Measurements from ENCODE around the gene FARS2.
"Not testable (repeated sequence)": the region's sequence is repeated elsewhere in the genome, so short reads cannot be mapped to it uniquely, and the experiment has no call there.

FARS2 gene

DNA sequence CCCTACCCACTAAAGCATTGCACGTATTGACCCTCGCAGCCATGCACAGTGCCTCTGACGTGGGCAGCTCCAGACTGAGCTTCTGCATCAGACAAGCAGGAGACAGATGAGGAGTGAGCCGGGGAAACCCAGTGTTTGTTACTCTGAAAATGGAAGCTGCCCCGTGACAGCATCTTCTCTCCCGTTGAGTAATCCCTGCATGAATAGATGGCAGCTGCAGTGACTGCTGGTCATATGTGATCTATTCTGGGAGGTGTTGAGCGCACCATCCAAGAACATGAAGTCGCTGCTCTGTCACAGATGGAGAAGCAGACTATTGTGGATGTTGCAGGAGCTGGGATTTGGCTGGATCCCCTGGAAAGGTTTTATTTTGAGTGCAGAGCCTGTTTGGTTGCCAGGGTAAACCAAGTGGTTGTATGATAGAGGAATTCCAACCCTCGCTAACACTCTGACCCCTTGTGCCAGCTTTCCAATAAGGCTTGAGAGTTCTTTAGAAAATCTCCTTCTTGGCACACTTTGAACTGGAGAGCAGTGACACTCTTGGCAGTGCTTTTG is 503.2 kb downstream of the FARS2 start:
- DNase-seq (ENCODE audit: low spot score): no peak

DNA sequence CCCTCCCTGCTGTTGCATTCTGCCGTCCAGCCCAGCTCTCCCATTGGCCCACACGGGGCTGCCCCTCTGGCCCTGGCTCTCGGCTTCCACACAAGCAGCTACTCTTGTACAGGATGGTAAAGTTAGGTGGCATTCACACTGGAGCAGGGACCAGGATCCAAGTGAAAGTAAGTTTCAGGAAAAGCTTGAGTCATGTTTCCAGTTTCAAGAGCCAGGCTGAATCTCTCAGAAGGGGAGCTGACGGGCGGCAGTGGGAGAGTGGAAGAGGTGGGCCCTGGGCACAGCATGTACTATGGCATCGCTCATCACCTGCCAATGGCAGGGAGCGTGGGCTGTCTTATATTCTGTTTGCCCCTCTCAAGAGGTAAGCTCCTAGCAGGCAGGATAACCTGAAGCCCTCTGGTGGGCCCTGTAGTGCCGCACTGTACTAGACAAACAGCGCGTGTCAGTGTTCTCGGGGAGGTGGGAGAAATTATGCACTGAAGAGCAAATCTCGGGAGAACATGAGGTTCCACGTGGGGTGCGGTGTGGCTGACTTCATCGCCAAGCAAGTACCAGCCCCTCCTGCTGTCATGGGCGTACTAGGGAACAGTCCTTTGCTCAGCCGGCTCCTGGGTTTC is 503.9 kb downstream of the FARS2 start:
- no peak for DNase-seq (ENCODE audit: low spot score)

DNA sequence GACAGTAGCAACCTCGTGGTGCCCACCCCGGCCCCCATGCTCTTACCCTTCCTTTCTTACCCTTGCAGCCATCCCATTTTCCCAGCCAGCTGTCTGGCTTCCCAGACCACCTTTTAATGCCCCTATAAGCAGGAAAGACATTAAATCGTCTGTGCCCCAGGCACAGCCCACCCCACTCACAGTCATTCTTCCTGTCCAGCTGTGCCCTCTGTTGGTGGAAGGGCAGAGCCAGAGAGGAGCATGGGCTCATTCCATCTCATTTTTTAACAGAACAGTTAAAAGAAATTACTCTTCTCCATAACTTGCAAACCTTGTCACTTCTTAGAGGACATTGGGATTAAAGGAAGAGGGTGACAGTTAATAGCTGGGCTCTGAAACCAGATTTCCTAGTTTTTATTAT is 504.9 kb downstream of the FARS2 start:
- no peak for DNase-seq (ENCODE audit: low spot score)

- no peak for DNase-seq (ENCODE audit: low spot score)
Measured at GRCh38 chr6:5767471-5767870, 506.2 kb downstream of the FARS2 start.

DNA sequence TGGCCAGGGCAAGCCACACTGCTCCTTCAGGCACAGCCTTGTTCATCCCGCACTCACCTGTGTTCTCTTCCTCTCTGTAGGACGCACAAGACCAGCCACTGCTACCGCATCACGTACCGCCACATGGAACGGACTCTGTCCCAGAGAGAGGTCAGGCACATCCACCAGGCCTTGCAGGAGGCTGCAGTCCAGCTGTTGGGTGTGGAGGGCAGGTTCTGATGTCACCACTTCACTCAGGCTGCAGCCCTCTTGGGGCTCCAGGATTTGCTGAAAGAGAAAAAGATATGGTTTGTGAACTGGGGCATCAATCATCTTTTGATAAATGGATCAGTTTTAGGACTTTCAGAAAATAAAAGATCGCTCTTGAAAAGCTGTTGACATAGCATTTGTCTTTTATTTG is 509.9 kb downstream of the FARS2 start:
- DNase-seq (ENCODE audit: low spot score): no peak

DNA sequence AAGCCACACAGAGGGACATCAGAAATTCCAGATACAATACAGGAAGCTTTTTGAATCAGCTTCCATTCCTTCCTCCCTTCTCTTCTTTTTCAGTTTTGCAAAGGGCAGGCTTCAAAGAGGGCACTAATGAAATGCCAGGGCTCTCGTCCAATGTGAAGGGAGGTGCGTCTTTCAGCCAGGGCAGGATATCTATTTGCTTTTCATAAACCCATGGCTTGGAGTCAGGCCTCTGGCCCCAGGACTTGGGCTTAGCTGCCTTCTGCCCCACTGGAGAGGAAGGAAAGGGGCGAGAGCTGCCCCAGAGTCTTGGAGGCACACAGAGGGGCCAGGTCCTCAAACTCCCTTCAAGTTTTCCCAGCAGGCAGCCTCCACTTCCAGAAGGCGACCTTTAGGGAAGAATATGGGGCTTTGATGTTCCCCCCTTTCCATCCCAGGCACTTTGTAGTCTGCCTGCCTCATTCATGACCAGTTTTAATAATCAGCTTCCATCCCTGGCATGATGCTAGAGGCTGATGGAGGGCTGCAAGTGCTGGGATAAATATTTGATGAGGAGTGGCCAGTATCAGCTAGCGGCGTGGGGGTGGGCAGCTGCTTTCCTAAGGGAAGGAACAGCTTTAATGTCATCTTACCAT is 510.6 kb downstream of the FARS2 start:
- no peak for DNase-seq (ENCODE audit: low spot score)

- no peak for DNase-seq (ENCODE audit: low spot score)
Measured at GRCh38 chr6:5772408-5773120, 511.3 kb downstream of the FARS2 start.

GRCh38 chr6:5776104-5776503 is 514.8 kb downstream of the FARS2 start:
- DNase-seq (ENCODE audit: low spot score): no peak

DNA sequence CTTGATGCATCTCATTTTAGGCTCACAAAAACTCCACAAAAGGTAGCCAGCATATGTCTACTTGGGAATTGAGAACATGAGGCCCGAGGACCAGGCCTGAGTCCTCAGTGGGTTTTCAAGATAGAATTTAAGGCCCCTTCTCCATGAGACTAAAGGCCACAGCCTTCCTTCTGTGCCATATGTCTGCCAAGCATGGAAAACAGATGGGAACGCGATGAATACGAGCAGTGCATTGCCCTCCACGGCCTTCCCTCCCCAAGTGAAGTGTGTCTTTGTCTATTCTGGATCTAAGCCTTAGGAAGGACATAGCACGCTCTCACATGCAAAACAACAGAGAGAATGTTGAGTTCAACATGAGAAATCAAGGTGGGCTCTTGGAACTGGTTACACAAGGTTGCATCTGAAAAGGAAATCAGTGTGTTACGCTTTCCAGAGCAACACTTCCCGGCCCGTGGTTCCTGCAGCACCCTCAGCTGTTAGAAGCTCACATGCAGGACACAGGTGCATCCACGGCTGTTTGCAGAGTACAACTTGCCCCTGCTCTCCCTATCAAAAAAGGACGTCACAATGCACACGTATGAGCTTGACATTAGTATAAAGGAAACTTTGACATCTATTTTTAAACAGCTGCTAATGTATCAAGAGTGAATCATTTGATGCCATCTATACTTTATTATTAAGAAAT is 515.5 kb downstream of the FARS2 start:
- DNase-seq (ENCODE audit: low spot score): no peak

DNA sequence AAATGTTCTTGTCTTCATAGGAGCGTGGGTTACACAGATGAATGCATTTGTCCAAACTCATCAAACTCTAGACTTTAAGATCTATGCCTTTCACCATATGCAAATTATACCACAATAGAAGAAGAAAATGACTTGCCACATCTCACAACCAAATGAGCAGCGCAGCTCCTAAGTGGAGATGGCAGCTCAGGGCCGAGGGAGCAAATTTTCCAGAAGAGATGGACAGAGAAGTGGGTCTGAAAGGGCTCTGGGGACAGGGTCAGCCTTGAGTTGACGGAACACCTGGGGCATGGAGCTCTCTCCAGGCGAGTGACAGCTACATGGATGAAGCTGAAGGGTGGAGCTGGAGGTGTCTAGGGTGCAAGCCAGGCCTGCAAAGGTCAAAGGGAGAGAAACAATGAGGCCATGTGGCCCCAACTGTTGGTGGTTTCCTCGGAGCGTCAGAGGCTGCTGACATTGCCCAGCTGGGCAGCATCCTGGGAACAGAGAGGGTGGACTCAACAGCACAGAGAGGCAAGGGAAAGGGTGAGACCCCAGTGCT is 517.1 kb downstream of the FARS2 start:
- DNase-seq (ENCODE audit: low spot score): no peak

DNA sequence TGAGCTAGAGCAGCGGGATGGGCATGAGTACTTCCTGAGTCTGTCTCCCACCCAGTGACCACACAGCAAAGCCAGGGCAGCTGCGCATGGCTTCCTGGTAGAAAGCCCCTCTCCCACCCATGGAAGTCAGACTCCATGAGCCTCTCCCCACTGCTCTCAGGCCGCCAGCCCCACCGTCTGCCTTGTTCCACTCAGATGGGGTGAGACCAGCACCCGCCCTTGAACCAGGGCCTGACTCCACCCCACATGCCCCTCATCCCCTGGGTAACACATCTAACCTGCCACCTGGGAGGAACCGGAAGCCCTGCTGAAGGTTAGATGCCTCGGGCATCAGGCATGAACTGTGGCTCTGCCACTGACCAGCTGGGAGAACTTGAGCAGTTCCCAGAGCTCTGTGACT is 517.6 kb downstream of the FARS2 start:
- DNase-seq (ENCODE audit: low spot score): no peak

- no peak for DNase-seq (ENCODE audit: low spot score)
Measured at GRCh38 chr6:5781019-5781418, 519.7 kb downstream of the FARS2 start.

DNA sequence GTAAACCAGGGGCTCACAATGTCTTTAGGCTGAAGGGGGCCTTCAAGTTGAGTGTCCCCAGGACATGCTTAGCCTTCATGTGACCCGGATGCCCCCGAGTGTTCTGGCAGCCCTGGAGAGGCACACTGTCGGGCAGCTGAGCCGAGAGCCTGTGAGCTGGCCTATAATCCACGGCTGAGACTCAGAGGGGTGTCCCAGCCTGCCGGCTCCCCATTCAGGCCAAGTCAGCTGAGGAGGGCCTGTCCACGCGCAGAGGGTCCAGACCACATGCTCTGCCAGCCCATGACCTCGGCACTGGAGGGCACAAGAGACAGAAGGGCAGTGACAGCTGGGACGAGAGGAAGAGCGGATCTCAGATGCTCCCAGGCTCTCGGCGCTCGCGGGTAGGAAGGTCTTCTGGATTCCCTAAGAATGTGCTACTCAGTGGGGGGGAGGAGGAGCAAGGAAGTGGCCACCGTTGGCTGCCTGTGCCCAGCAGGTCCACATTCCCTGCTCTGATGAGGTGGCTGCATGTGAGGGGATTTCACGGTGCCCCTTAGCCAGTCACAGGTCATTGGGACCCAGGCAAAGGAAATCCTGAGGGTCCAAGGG is 520.7 kb downstream of the FARS2 start:
- DNase-seq (ENCODE audit: low spot score): no peak

DNA sequence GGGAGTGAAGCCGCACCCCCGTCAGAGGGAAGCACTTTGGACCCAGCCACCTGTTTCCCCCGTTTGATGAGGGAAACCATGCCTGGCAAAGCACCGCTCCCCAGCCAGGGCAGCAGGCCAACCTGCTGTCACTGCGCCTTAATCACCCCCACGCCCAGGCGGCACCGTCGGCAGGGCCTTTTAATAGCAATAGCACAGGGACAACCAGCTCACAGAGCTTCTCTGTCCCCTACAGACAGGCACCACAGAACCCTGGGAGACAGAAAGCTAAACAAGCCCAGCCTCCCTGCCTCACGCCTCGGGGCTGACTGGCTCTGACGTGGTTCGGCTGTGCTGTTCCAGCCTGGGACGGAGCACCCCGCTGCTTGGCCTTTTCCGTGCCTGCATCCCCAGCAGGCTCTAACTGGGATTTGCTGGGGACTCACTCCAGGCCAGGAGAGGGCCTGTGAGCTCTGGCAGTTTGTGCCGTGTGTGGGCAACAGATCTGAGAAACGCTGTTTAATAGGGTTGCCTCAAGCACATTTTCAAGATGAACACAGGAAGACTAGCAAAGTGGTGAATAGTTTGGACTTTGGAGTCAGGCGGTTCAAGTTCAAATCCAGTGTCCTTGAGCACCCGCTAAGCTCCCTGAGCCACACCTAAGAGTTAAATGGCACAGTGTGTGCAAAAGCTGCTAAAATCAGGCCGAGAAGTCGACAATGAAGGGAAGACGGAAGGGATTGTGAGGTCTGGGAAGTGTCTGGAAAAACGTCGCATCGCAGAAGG is 521.7 kb downstream of the FARS2 start:
- no peak for DNase-seq (ENCODE audit: low spot score)

GRCh38 chr6:5783584-5784089 is 522.3 kb downstream of the FARS2 start:
- no peak for DNase-seq (ENCODE audit: low spot score)

GRCh38 chr6:5785249-5785648 is 523.9 kb downstream of the FARS2 start:
- no peak for DNase-seq (ENCODE audit: low spot score)

GRCh38 chr6:5786321-5786968 is 525.1 kb downstream of the FARS2 start:
- DNase-seq (ENCODE audit: low spot score): no peak

- DNase-seq (ENCODE audit: low spot score): no peak
Measured at GRCh38 chr6:5786969-5787720, 525.8 kb downstream of the FARS2 start.

GRCh38 chr6:5789426-5789825 is 528.1 kb downstream of the FARS2 start:
- DNase-seq (ENCODE audit: low spot score): not testable (repeated sequence)

- DNase-seq (ENCODE audit: low spot score): not testable (repeated sequence)
Measured at GRCh38 chr6:5796555-5796954, 535.2 kb downstream of the FARS2 start.

Measured in hematopoietic multipotent progenitor cell treated with erythropoietin and hydrocortisone succinate and interleukin-3 and kit ligand, for 17 days (in vitro differentiated cells).